Coronary artery (tissue), 2 donors: ENCODE measurements around the gene MOG.

ENCODE experiments used
- DNase-seq: peaks from one replicate; pipeline ENCODE4 v3.0.0-alpha.2; 2017; ENCODE audit warnings: low spot score
- H3K27ac ChIP-seq, 2 donors: fragments of 200-600 bp; sonication (generic); one replicate each; pipeline ENCODE4 v1.5.1; 2016 to 2019
- H3K4me3 ChIP-seq: fragments of 200-600 bp; sonication (generic); 2 replicates; pipeline ENCODE4 v1.5.1; 2016; ENCODE audit warnings: mild to moderate bottlenecking, moderate library complexity
- CTCF ChIP-seq: fragments of 200-600 bp; sonication (generic); IDR thresholded peaks from one replicate; pipeline ENCODE4 v1.5.1; 2019; ENCODE audit warnings: antibody characterized with exemption

MOG gene

GRCh38 chr6:29679962-29680361 lies 23.1 kb downstream of the MOG start:
- TF ChIP-seq CTCF = no peak
- DNase-seq = no peak
- Histone ChIP-seq H3K4me3 (peak overlapping the region; percentile 55), H3K27ac (no peak overlapping the region)

- TF ChIP-seq CTCF = no peak
- DNase-seq = no peak
- Histone ChIP-seq H3K27ac (no peak overlapping the region), H3K4me3 (peak overlapping the region; percentile 55)
Observed at GRCh38 chr6:29680416-29680815, 23.5 kb downstream of the MOG start.

GRCh38 chr6:29680904-29681303 lies 24.0 kb downstream of the MOG start, which contains the start of gene ZFP57:
ZFP57 (minus strand) TSS chr6:29681152; CDS start chr6:29677003, 4,149 bp downstream.
- Histone ChIP-seq H3K4me3 (peak within 1 kb of the TSS; percentile 55), H3K27ac (no peak within 1 kb of the TSS)
- no peak for DNase-seq
- no peak for TF ChIP-seq CTCF

GRCh38 chr6:29681811-29682210 lies 24.9 kb downstream of the MOG start:
- DNase-seq = no peak
- no peak for TF ChIP-seq CTCF

GRCh38 chr6:29685718-29686326 lies 28.9 kb downstream of the MOG start:
- no peak for TF ChIP-seq CTCF
- Histone ChIP-seq H3K27ac (no peak overlapping the region), H3K4me3 (no peak overlapping the region)
- no peak for DNase-seq

More at GRCh38 chr6:29681811-29682210, 24.9 kb downstream of the MOG start:
- H3K27ac ChIP-seq = no peak overlapping the region
- no peak overlapping the region for H3K4me3 ChIP-seq

- Histone ChIP-seq H3K4me3 (no peak overlapping the region), H3K27ac (no peak overlapping the region)
- TF ChIP-seq CTCF = no peak
- DNase-seq = no peak
Observed at GRCh38 chr6:29694637-29695036, 37.7 kb downstream of the MOG start.
